GM12872 (cell line): Measurements from ENCODE around the gene PRICKLE2.

ENCODE experiments used
- TF ChIP-seq, protein P1 (sequence below): IDR thresholded peaks from 3 replicates; pipeline ENCODE4 v1.5.1; 2011; ENCODE audit warnings: low read depth, mild to moderate bottlenecking, low read length, moderate library complexity; ENCODE audit not compliant: insufficient read depth

The PRICKLE2 gene

DNA sequence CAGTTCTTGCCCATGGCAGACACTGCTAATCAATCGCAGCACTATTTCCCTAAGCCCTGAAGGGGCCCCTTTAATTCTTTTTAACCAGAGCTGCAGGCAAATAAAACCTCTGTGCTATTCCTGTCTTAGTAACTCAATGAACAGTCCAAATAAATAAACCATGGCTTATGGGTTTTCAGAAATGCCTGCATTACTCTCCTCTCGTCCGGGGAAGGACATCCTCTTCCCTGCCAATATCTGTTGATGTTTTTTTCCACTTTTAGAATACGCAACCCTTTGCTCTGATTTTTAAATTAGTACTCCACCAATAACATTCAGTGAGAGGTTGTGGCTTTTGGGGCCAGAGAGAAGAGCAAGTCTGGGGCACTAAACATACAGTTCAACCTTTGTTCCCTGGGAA lies 35.2 kb upstream of the PRICKLE2 start:
- TF ChIP-seq, protein P1, sequence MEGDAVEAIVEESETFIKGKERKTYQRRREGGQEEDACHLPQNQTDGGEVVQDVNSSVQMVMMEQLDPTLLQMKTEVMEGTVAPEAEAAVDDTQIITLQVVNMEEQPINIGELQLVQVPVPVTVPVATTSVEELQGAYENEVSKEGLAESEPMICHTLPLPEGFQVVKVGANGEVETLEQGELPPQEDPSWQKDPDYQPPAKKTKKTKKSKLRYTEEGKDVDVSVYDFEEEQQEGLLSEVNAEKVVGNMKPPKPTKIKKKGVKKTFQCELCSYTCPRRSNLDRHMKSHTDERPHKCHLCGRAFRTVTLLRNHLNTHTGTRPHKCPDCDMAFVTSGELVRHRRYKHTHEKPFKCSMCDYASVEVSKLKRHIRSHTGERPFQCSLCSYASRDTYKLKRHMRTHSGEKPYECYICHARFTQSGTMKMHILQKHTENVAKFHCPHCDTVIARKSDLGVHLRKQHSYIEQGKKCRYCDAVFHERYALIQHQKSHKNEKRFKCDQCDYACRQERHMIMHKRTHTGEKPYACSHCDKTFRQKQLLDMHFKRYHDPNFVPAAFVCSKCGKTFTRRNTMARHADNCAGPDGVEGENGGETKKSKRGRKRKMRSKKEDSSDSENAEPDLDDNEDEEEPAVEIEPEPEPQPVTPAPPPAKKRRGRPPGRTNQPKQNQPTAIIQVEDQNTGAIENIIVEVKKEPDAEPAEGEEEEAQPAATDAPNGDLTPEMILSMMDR = no peak

DNA sequence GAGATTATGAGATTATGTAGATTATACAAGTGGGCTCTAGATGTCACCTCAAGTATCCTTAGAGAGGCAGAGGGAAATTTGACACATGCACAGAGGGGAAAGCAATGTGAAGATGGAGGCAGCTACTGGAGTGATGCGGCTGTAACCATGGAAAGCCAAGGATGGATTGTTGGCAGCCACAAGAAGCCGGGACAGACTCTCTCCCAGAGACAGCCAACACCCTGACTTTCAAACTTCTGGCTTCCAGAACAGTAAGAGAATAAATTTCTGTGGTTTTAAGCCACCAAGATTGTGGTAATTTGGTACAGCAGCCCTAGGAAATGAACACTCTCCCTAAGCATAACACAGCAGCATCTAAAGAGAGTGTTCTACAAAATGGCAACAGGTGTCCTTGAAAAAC lies 34.4 kb upstream of the PRICKLE2 start:
- TF ChIP-seq, protein P1 = no peak

DNA sequence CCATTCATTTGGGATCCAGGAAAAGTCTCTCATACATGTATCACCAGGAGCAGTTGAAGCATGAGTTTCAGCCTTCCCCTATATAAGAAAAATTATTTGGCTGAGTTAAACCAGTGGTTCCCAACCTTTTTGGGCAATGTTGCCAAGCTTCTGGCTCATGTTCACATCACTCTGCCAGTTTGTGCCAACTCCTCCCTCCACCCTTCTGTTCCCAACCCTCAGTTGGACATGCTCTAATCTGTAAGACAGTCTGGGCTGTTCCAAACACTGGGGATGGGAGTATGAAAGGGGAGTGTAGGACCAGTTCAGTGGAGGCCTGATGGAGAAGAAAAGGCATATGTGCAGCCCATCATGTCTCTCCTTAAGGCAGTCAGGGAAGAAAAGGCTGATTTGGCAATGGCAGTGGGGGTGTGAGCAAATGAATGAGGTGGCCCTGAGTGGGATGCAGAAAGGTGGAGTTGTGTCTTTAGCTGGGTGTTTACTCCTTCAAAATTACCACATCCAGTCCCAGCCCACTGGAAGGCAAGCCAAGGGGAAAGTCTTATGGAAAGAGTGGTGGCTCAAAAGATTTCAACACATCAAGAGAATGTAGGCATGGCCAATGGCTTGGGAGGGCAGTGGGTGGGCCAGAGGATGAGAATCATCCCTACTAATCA lies 32.0 kb upstream of the PRICKLE2 start:
- TF ChIP-seq, protein P1 = no peak

GRCh38 chr3:64255741-64256340 lies 30.6 kb upstream of the PRICKLE2 start:
- TF ChIP-seq, protein P1 = no peak

- TF ChIP-seq, protein P1 = no peak
These were observed 29.2 kb upstream of the PRICKLE2 start for GRCh38 chr3:64254443-64254842.

GRCh38 chr3:64253689-64254088 lies 28.4 kb upstream of the PRICKLE2 start:
- TF ChIP-seq, protein P1 = no peak

DNA sequence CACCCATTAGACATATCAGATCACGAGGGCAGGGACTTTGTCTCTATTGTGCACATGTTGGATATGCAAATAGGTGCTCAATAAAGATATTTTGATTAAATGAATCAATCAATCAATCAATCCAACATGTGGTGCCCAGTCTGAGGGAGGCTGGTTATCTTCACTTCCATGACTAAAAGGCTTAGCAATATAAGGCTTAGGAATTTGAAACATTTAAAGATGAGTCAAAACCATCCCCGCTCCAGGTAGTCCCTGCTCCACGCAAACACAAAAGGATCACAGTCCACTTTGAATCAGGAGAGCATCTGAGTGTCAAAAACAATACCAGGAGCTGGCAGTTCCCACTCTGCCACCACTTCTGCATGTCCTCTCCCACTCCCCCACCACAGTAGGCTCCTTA lies 25.8 kb upstream of the PRICKLE2 start:
- TF ChIP-seq, protein P1 = no peak
